GM12874 (cell line): ENCODE measurements around the gene LAG3.

Experiments used
- CTCF ChIP-seq: IDR thresholded peaks from 2 replicates; pipeline ENCODE4 v1.5.1; 2011; ENCODE audit warnings: low read depth, mild to moderate bottlenecking, control low read depth, low read length, moderate library complexity; ENCODE audit not compliant: insufficient read depth

The LAG3 gene

GRCh38 chr12:6734506-6735387, 37.6 kb upstream of the LAG3 start:
- no peak for TF ChIP-seq CTCF

GRCh38 chr12:6735448-6736191, 36.7 kb upstream of the LAG3 start:
- peak; percentile 73 for TF ChIP-seq CTCF

GRCh38 chr12:6736754-6737153, 35.6 kb upstream of the LAG3 start:
- TF ChIP-seq CTCF, result no peak

GRCh38 chr12:6742834-6743233, 29.5 kb upstream of the LAG3 start:
- TF ChIP-seq CTCF, result no peak

- TF ChIP-seq CTCF, result no peak
These were observed 26.4 kb upstream of the LAG3 start for GRCh38 chr12:6745741-6746525.

GRCh38 chr12:6747216-6747615, 25.1 kb upstream of the LAG3 start:
- no peak for TF ChIP-seq CTCF

GRCh38 chr12:6748761-6749160, 23.6 kb upstream of the LAG3 start:
- no peak for TF ChIP-seq CTCF
